ENCODE measurements around the gene CHAC1. TPM values are rescaled to one million over a fixed set of nuclear protein-coding genes. Genes with fewer than 3 reads are reported as not detected.

CHAC1 gene
- total RNA-seq, 1 donor from 2014 or later: 0.52 TPM

DNA sequence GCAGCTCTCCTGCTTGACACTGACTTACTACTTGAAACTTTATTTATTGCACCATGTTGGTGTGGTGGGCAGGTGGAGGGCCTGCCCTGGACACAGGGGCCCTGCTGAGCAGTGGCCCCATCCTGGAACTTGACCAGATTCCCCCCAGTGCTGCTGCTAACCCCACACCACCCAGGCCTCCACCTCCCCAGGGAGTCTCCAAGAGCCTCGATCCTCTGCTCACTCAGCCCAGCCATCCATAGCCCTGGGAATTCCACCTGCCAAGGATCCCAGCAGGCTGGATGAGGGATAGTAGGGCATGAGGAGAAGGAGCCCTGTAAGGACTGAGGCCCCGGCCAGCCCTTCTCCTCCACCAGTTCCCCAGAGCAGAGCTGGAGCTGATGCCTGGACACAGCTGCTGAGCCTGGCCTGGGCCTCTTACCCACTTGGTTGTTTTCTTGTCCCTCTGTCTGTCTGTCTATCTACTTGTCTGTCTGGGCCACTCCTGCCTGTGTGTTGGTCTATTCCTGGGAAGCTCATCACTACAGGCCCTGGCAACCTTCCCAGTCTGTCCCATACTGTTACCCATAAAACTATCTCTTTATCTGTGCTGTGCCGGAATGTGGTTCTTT, 2.8 kb downstream of the CHAC1 start:
- H3K36me3 ChIP-seq (ENCODE audit: control insufficient read depth in 3 of 3, insufficient read depth in 3 of 3, low read length in 3 of 3): no peaks in the 10 kb centered on the region
- no peaks in the 10 kb centered on the region for H3K9me3 ChIP-seq (ENCODE audit: control insufficient read depth in 3 of 3, low read length in 3 of 3)
- no peaks in the 10 kb centered on the region for H3K27me3 ChIP-seq (ENCODE audit: control insufficient read depth in 3 of 3, insufficient read depth in 3 of 3, low read length in 3 of 3)
- H3K9ac ChIP-seq (ENCODE audit: low read depth in 1 of 3, low read length in 3 of 3): peak overlapping the region; percentile 59 to 80 (median 59)
- H3K4me1 ChIP-seq (ENCODE audit: control insufficient read depth in 3 of 3, insufficient read depth in 3 of 3, low read length in 3 of 3): peaks cover 45 to 64% (median 62%) of the 10 kb centered on the region in 3 donors
- H3K4me3 ChIP-seq (ENCODE audit: low read length in 3 of 3): peak overlapping the region in 1 of 3 donors; percentile 22
- peak overlapping the region; percentile 79 for H3K27ac ChIP-seq (ENCODE audit: low read depth, low read length)

DNA sequence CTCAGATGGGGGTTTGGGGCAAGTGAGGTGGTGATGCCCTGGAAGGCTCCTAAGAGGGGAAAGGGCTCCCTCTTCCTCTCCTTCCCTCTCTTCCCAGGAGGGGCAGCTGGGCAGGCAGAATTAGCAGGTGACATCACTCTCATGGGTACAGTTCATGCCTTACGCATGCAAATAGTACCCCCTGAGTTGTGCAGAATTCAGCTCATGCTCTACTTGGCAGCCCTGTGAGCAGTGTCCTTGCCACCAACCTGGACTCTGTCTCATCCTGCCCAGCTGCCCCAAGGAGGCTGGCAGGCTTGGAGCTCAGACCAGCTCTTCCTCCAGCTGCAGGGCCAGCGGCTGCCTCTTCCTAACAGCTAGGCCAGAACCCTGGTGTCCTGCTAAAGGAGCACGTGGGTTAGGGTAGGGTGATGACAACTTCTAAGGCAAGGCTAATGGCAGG, 3.3 kb downstream of the CHAC1 start:
- Histone ChIP-seq H3K9me3 (ENCODE audit: control insufficient read depth in 3 of 3, low read length in 3 of 3) (no peaks in the 10 kb centered on the region), H3K4me1 (ENCODE audit: control insufficient read depth in 3 of 3, insufficient read depth in 3 of 3, low read length in 3 of 3) (peaks cover 45 to 64% (median 62%) of the 10 kb centered on the region in 3 donors), H3K4me3 (ENCODE audit: low read length in 3 of 3) (peak overlapping the region in 2 of 3 donors; percentile 6 to 45), H3K27ac (ENCODE audit: low read depth, low read length) (peak overlapping the region; percentile 79), H3K36me3 (ENCODE audit: control insufficient read depth in 3 of 3, insufficient read depth in 3 of 3, low read length in 3 of 3) (no peaks in the 10 kb centered on the region), H3K27me3 (ENCODE audit: control insufficient read depth in 3 of 3, insufficient read depth in 3 of 3, low read length in 3 of 3) (no peaks in the 10 kb centered on the region), H3K9ac (ENCODE audit: low read depth in 1 of 3, low read length in 3 of 3) (peak overlapping the region; percentile 25 to 80 (median 59))

DNA sequence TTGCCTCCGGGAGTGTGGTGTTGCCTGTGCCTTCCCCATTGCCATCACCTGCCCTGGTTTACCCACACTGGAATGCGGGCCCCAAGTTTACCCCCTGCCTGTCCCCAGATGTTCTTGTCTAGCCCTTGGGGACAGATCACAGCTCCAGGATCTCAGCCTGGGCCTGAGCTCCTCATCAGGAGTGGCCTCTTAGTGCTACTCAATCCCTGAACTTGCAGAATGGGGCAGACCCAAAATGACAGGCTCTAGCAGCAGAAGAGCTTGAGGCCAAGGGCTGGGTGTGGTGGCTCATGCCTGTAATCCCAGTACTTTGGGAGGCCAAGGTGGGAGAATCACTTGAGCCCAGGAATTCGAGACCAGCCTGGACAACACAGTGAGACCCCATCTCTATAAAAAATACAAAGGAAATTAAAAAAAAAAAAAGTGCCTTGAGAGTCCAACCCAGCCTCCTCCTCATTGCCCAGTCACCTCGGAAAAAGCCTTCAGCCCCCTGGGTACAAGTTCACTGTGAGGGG, 3.8 kb downstream of the CHAC1 start:
- peak overlapping the region in 2 of 3 donors; percentile 6 to 45 for H3K4me3 ChIP-seq (ENCODE audit: low read length in 3 of 3)
- peaks cover 45 to 64% (median 61%) of the 10 kb centered on the region in 3 donors for H3K4me1 ChIP-seq (ENCODE audit: control insufficient read depth in 3 of 3, insufficient read depth in 3 of 3, low read length in 3 of 3)
- H3K36me3 ChIP-seq (ENCODE audit: control insufficient read depth in 3 of 3, insufficient read depth in 3 of 3, low read length in 3 of 3): no peaks in the 10 kb centered on the region
- no peaks in the 10 kb centered on the region for H3K27me3 ChIP-seq (ENCODE audit: control insufficient read depth in 3 of 3, insufficient read depth in 3 of 3, low read length in 3 of 3)
- H3K27ac ChIP-seq (ENCODE audit: low read depth, low read length): peak overlapping the region; percentile 79
- no peaks in the 10 kb centered on the region for H3K9me3 ChIP-seq (ENCODE audit: control insufficient read depth in 3 of 3, low read length in 3 of 3)
- peak overlapping the region; percentile 25 to 72 (median 59) for H3K9ac ChIP-seq (ENCODE audit: low read depth in 1 of 3, low read length in 3 of 3)

DNA sequence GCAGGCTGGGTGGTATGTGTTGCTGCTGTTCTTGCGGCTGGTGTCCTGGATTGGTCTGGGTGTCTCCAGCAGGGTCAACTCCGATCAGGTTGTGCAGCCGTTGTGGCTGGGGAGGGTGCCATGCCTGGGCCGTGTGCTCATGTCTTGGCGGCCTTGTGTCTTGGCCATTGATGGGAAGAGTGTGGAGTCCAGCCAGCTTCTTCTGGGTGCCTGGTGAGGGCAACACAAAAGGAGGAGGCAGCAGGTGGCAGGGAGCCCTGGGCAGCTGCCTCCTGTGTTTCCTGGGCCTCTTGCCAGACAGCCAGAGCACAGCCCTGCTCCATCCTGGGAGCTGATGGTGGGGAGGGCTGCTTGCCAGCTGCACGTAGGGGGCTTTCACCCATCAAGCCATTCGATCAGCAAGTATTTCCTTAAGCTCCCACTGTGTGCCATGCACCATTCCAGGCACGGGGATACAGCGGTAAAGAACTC, 4.3 kb downstream of the CHAC1 start:
- H3K4me3 ChIP-seq (ENCODE audit: low read length in 3 of 3): peak overlapping the region in 1 of 3 donors; percentile 29

DNA sequence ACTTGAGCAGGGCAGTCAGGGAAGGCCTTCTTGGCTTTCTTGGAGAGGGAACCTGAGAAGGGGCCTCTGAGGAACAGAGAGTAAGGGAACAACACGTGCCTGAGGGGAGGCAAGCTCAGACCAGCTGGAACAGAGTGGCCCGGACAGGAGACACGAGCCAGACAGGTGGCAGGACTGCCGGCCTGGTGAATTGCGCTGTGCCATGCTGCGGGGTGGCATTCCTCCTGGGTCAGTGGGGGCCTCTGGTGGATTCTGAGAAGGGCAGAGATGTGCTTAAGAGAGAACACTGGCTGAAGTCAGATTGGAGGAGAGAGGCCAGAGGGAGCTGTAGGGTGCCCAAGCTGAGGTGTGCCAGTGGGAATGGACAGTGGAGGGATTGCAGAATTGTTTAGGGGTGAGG, 4.9 kb downstream of the CHAC1 start:
- peaks cover 41 to 55% (median 53%) of the 10 kb centered on the region in 3 donors for H3K4me1 ChIP-seq (ENCODE audit: control insufficient read depth in 3 of 3, insufficient read depth in 3 of 3, low read length in 3 of 3)
- peak overlapping the region in 1 of 3 donors; percentile 51 for H3K9ac ChIP-seq (ENCODE audit: low read depth in 1 of 3, low read length in 3 of 3)
- no peaks in the 10 kb centered on the region for H3K9me3 ChIP-seq (ENCODE audit: control insufficient read depth in 3 of 3, low read length in 3 of 3)
- peak overlapping the region; percentile 79 for H3K27ac ChIP-seq (ENCODE audit: low read depth, low read length)
- no peaks in the 10 kb centered on the region for H3K36me3 ChIP-seq (ENCODE audit: control insufficient read depth in 3 of 3, insufficient read depth in 3 of 3, low read length in 3 of 3)
- peak overlapping the region in 1 of 3 donors; percentile 29 for H3K4me3 ChIP-seq (ENCODE audit: low read length in 3 of 3)
- no peaks in the 10 kb centered on the region for H3K27me3 ChIP-seq (ENCODE audit: control insufficient read depth in 3 of 3, insufficient read depth in 3 of 3, low read length in 3 of 3)

More for the DNA sequence above, 4.3 kb downstream of the CHAC1 start:
- Histone ChIP-seq H3K27ac (ENCODE audit: low read depth, low read length) (peak overlapping the region; percentile 79), H3K27me3 (ENCODE audit: control insufficient read depth in 3 of 3, insufficient read depth in 3 of 3, low read length in 3 of 3) (no peaks in the 10 kb centered on the region), H3K36me3 (ENCODE audit: control insufficient read depth in 3 of 3, insufficient read depth in 3 of 3, low read length in 3 of 3) (no peaks in the 10 kb centered on the region), H3K4me1 (ENCODE audit: control insufficient read depth in 3 of 3, insufficient read depth in 3 of 3, low read length in 3 of 3) (peaks cover 44 to 59% (median 55%) of the 10 kb centered on the region in 3 donors), H3K9ac (ENCODE audit: low read depth in 1 of 3, low read length in 3 of 3) (peak overlapping the region in 2 of 3 donors; percentile 51 to 59), H3K9me3 (ENCODE audit: control insufficient read depth in 3 of 3, low read length in 3 of 3) (no peaks in the 10 kb centered on the region)

DNA sequence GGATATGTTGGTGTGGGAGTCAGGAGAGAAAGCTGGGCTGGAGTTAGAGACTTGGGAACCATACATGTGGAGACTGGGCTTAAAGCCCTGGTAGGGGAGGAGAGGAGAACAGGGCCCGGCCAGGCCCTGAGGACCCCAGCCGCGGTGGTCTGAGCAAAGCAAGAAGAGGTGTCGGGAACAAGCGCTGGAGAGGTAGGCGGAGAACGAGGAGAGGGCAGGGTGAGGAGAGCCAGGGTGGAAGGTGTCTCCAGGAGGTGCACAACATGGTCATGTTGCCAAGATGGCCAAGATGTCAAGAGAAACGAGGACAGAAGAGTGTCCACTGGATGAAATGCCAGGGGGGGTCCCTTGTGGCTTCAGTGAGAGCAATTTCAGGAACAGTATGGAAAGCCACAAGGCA, 5.5 kb downstream of the CHAC1 start:
- Histone ChIP-seq H3K9ac (ENCODE audit: low read depth in 1 of 3, low read length in 3 of 3) (peak overlapping the region in 1 of 3 donors; percentile 51), H3K9me3 (ENCODE audit: control insufficient read depth in 3 of 3, low read length in 3 of 3) (no peaks in the 10 kb centered on the region), H3K4me3 (ENCODE audit: low read length in 3 of 3) (no peak overlapping the region), H3K27ac (ENCODE audit: low read depth, low read length) (peak overlapping the region; percentile 79), H3K27me3 (ENCODE audit: control insufficient read depth in 3 of 3, insufficient read depth in 3 of 3, low read length in 3 of 3) (no peaks in the 10 kb centered on the region), H3K4me1 (ENCODE audit: control insufficient read depth in 3 of 3, insufficient read depth in 3 of 3, low read length in 3 of 3) (peaks cover 36 to 50% (median 50%) of the 10 kb centered on the region in 3 donors), H3K36me3 (ENCODE audit: control insufficient read depth in 3 of 3, insufficient read depth in 3 of 3, low read length in 3 of 3) (no peaks in the 10 kb centered on the region)

DNA sequence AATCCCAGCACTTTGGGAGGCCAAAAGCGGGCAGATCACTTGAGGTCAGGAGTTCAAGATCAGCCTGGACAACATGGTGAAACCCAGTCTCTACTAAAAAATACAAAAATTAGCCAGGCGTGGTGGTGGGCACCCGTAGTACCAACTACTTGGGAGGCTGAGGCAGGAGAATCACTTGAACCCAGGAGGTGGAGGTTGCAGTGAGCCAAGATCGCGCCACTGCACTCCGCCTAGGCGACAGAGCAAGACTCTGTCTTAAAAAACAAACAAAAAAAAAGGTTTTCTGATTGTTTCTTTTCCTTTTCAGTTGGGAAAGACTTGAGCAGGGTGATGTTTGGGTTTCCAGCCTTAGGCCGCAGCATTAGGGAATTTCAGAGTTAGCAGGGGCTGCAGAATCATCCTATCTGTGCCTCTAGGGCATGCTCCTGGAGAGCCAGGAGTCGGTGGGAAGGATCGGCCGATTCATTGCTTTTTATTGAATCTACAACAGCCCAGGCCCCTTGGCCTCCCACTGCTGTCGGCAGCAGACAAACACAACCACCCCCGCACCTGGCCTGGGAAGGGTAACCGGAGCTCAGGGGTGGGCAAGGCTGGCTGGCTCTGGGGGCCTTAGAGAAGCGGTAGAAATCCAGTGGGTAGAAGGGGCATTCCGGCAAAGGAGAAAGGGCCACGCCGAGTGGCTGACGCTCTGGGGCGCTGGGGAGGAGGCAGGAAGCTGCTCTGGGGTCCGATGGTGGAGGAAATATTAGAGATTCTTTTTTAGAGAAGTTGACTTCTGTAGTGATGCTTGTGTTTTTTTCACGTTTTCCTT, 6.3 kb downstream of the CHAC1 start:
- H3K4me3 ChIP-seq (ENCODE audit: low read length in 3 of 3): no peak overlapping the region
- no peak overlapping the region for H3K9ac ChIP-seq (ENCODE audit: low read depth in 1 of 3, low read length in 3 of 3)
- no peaks in the 10 kb centered on the region for H3K36me3 ChIP-seq (ENCODE audit: control insufficient read depth in 3 of 3, insufficient read depth in 3 of 3, low read length in 3 of 3)
- no peak overlapping the region for H3K27ac ChIP-seq (ENCODE audit: low read depth, low read length)
- H3K4me1 ChIP-seq (ENCODE audit: control insufficient read depth in 3 of 3, insufficient read depth in 3 of 3, low read length in 3 of 3): peaks cover 34 to 44% (median 44%) of the 10 kb centered on the region in 3 donors
- no peaks in the 10 kb centered on the region for H3K27me3 ChIP-seq (ENCODE audit: control insufficient read depth in 3 of 3, insufficient read depth in 3 of 3, low read length in 3 of 3)
- no peaks in the 10 kb centered on the region for H3K9me3 ChIP-seq (ENCODE audit: control insufficient read depth in 3 of 3, low read length in 3 of 3)

DNA sequence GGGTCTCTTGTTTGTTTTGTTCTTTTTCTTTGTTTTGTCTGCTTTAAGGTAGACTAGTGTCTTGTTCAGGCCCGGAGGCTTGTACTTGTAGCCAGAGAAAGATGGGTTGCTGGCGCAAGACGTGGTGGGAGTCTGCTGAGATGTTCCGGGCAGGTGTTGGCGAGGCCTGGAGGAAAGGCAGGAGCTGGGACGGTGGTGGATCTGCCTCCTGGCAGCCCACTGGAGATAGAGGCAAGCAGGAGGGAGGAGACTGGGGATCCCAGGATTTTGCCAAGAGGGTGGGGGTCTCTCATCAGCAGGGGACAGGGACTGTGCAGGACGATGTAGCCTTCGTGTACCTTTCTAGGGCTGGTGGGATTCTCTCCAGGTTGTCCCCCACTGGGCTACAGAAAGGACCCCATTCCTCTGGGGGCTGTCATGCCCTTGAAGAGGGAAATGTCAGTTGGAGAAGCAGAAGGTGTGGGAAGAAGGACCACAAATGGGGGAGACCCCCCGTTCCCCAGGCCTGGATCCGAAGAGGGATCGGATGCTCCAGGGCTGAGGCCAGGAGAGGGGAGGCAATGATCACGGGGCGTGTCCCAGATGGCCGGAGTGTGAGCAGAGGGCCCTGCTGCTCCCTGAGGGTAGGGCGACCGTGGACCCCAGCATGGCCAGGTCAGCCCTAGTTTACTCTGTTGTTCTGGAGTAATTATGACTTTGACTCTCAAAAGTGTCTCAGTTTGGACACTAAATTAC, 7.0 kb downstream of the CHAC1 start:
- peak overlapping the region in 1 of 3 donors; percentile 3 for H3K9ac ChIP-seq (ENCODE audit: low read depth in 1 of 3, low read length in 3 of 3)
- peaks cover 32 to 39% (median 37%) of the 10 kb centered on the region in 3 donors for H3K4me1 ChIP-seq (ENCODE audit: control insufficient read depth in 3 of 3, insufficient read depth in 3 of 3, low read length in 3 of 3)
- no peak overlapping the region for H3K27ac ChIP-seq (ENCODE audit: low read depth, low read length)
- no peaks in the 10 kb centered on the region for H3K36me3 ChIP-seq (ENCODE audit: control insufficient read depth in 3 of 3, insufficient read depth in 3 of 3, low read length in 3 of 3)
- no peaks in the 10 kb centered on the region for H3K27me3 ChIP-seq (ENCODE audit: control insufficient read depth in 3 of 3, insufficient read depth in 3 of 3, low read length in 3 of 3)
- no peaks in the 10 kb centered on the region for H3K9me3 ChIP-seq (ENCODE audit: control insufficient read depth in 3 of 3, low read length in 3 of 3)
- H3K4me3 ChIP-seq (ENCODE audit: low read length in 3 of 3): no peak overlapping the region

DNA sequence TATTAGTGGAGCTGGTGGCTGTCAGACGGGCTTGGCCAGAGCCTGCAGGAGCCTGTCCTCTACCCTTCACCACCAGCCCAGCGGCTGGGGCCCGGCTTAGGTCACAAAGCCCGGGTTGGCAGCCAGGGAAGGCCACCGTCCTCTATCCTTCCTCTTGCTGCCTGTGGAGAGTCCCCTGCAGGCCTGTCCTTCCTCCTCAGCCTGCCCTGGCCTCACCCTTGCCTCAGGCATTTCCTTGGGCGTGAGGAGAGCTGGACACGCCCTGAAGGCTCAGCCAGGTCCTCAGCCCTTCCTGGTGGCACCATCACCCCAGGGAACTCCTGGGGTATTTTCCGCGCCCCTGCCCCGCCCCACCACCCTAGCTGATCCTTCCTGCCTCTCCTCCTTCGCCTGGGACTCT, 7.7 kb downstream of the CHAC1 start:
- H3K4me1 ChIP-seq (ENCODE audit: control insufficient read depth in 3 of 3, insufficient read depth in 3 of 3, low read length in 3 of 3): peaks cover 27 to 36% (median 36%) of the 10 kb centered on the region in 3 donors
- H3K9ac ChIP-seq (ENCODE audit: low read depth in 1 of 3, low read length in 3 of 3): peak overlapping the region in 1 of 3 donors; percentile 3
- no peak overlapping the region for H3K27ac ChIP-seq (ENCODE audit: low read depth, low read length)
- H3K4me3 ChIP-seq (ENCODE audit: low read length in 3 of 3): no peak overlapping the region
- no peaks in the 10 kb centered on the region for H3K9me3 ChIP-seq (ENCODE audit: control insufficient read depth in 3 of 3, low read length in 3 of 3)
- no peaks in the 10 kb centered on the region for H3K36me3 ChIP-seq (ENCODE audit: control insufficient read depth in 3 of 3, insufficient read depth in 3 of 3, low read length in 3 of 3)
- H3K27me3 ChIP-seq (ENCODE audit: control insufficient read depth in 3 of 3, insufficient read depth in 3 of 3, low read length in 3 of 3): no peaks in the 10 kb centered on the region
